Fibroblast of lung (primary cell): ENCODE results near the gene MB21D2. TPM values are rescaled to one million over a fixed set of nuclear protein-coding genes. Genes with fewer than 3 reads are reported as not detected.

Source experiments
- DNase-seq, 2 donors: peaks; one replicate each; pipeline versions ENCODE4 v3.0.0 to v3.0.0-alpha.2; 2010; ENCODE audit warnings: low read depth in 2 of 2
- H2AFZ ChIP-seq: 2 replicates; pipeline ENCODE4 v1.5.1; 2012; ENCODE audit warnings: low read length, control low read depth, inconsistent platforms
- H3K27ac ChIP-seq: 2 replicates; pipeline ENCODE4 v1.5.1; 2011; ENCODE audit warnings: low read length, control low read depth; ENCODE audit not compliant: insufficient read depth
- H3K27me3 ChIP-seq: 2 replicates; pipeline ENCODE4 v1.5.1; 2011; ENCODE audit warnings: mild to moderate bottlenecking, low read length; ENCODE audit not compliant: control insufficient read depth, insufficient read depth
- H3K36me3 ChIP-seq: 2 replicates; pipeline ENCODE4 v1.5.1; 2011; ENCODE audit warnings: low read length; ENCODE audit not compliant: control insufficient read depth, insufficient read depth
- H3K4me1 ChIP-seq: 2 replicates; pipeline ENCODE4 v1.5.1; 2011; ENCODE audit warnings: low read length; ENCODE audit not compliant: control insufficient read depth, insufficient read depth; ENCODE audit errors: extremely low read depth
- H3K4me2 ChIP-seq: 2 replicates; pipeline ENCODE4 v1.5.1; 2011; ENCODE audit warnings: low read length, control low read depth; ENCODE audit not compliant: insufficient read depth; ENCODE audit errors: extremely low read depth
- H3K4me3 ChIP-seq, 4 experiments: fragments of 200-600 bp in 1 of 4; sonication (generic) in 1 of 4; replicated peaks in 1 of 4; 2 replicates each; pipeline ENCODE4 v1.5.1; 2011 to 2016; ENCODE audit warnings: low read length in 4 of 4, low read depth in 3 of 4, mild to moderate bottlenecking in 3 of 4, control low read depth in 2 of 4, inconsistent platforms in 1 of 4, mixed read lengths in 1 of 4; ENCODE audit not compliant: insufficient read depth in 1 of 4; ENCODE audit errors: control extremely low read depth in 1 of 4
- H3K79me2 ChIP-seq: 2 replicates; pipeline ENCODE4 v1.5.1; 2012; ENCODE audit warnings: mild to moderate bottlenecking, low read length, inconsistent platforms; ENCODE audit not compliant: control insufficient read depth, insufficient read depth
- H3K9ac ChIP-seq: 2 replicates; pipeline ENCODE4 v1.5.1; 2011; ENCODE audit warnings: mild to moderate bottlenecking, low read length, control low read depth; ENCODE audit not compliant: insufficient read depth
- H3K9me3 ChIP-seq: 2 replicates; pipeline ENCODE4 v1.5.1; 2012; ENCODE audit warnings: low read depth, low read length; ENCODE audit not compliant: control insufficient read depth, insufficient read depth
- H4K20me1 ChIP-seq: 2 replicates; pipeline ENCODE4 v1.5.1; 2011; ENCODE audit warnings: low read length; ENCODE audit not compliant: control insufficient read depth, insufficient read depth; ENCODE audit errors: extremely low read depth
- CTCF ChIP-seq, 2 donors: IDR thresholded peaks in 1 of 2; conservative IDR thresholded peaks in 1 of 2; 1 replicate in 1 of 2; 2 replicates in 1 of 2; pipeline ENCODE4 v1.5.1; 2011 to 2012; ENCODE audit warnings: low read length in 2 of 2, control low read depth in 1 of 2, inconsistent platforms in 1 of 2, low read depth in 1 of 2, mild to moderate bottlenecking in 1 of 2
- EZH2 ChIP-seq: IDR thresholded peaks from 2 replicates; pipeline ENCODE4 v1.5.1; 2012; ENCODE audit warnings: low read length, control low read depth, mild to moderate bottlenecking; ENCODE audit errors: missing control alignments
- polyA plus RNA-seq, 2 donors: library from polyadenylated mRNA; depleted of rRNA in 1 of 2; stranded (reverse) in 1 of 2; unstranded in 1 of 2; fragments of >200 nt; gene quantifications; 2 replicates each; pipeline ENCODE4 v1.2.1, GENCODE V29; 2011 to 2012; ENCODE audit warnings: missing spikeins in 1 of 2
- total RNA-seq: library from RNA; depleted of rRNA; stranded (reverse); fragments of >200 nt; gene quantifications from 2 replicates; pipeline ENCODE4 v1.2.1, GENCODE V29; 2014

Gene MB21D2
- total and polyA plus RNA-seq, 2 donors (not counting 1 experiment from before 2014, with no cell fraction given) = 3.5 to 11.4 TPM

- no peak for DNase-seq
- Histone ChIP-seq H3K4me1 (peaks cover 8% of the 10 kb centered on the region), H3K79me2 (peaks cover 57% of the 10 kb centered on the region), H3K4me3 (no peak overlapping the region), H3K27me3 (no peaks in the 10 kb centered on the region), H3K9ac (no peak overlapping the region), H3K4me2 (no peak overlapping the region), H3K9me3 (no peaks in the 10 kb centered on the region), H3K27ac (no peak overlapping the region), H3K36me3 (no peaks in the 10 kb centered on the region), H2AFZ (no peak overlapping the region), H4K20me1 (no peaks in the 10 kb centered on the region)
- TF ChIP-seq EZH2 = no peak
- no peak for TF ChIP-seq CTCF (conservative IDR thresholded peaks at IDR 0.05 in 1 of 2, IDR thresholded peaks at IDR 0.05 in 1 of 2; ENCODE audit: low read depth in 1 of 2, low read length in 2 of 2)
Observed at GRCh38 chr3:192894676-192895075, 23.0 kb downstream of the MB21D2 start.

DNA sequence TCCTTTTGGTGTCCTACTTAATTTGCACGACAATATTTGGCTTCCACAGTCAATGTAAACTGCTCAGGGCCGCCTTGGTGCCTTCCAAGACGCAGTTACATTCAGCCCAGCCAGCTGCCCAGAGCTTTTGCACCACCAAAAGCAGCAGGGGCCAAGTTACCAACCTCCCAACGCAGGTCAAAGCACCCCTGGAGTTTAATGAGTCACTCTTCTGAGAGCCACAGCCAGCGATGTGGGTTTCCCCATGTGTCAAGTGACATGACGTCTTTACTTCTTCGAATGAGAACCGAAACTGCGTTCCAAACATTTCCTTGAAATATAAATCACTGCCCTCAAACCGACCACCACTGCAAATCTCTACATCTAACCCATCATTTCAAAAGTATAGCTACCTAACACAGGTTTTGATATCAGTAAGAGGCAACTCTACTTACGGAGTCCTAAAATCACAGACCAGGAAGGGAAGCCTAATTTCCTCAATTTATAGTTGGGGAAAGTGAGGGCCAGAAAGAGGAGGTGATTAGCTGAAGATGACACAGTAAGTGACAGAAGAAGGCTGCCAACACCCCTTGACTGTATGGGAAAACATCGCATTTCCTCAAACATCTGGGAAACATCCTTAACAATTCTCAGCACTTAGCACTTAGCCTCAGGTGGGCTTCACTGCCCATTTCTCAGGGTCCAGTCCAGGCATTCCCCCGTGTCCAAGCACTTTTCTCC is 24.5 kb downstream of the MB21D2 start:
- Histone ChIP-seq H3K9ac (peak overlapping the region; percentile 58), H3K36me3 (no peaks in the 10 kb centered on the region), H3K27me3 (no peaks in the 10 kb centered on the region), H3K79me2 (peaks cover 49% of the 10 kb centered on the region), H3K27ac (peak overlapping the region; percentile 75), H2AFZ (no peak overlapping the region), H3K4me2 (peak overlapping the region; percentile 70), H3K9me3 (no peaks in the 10 kb centered on the region), H3K4me3 (peak overlapping the region in 2 of 4 experiments; percentile 18 to 40), H4K20me1 (no peaks in the 10 kb centered on the region), H3K4me1 (peaks cover 15% of the 10 kb centered on the region)
- TF ChIP-seq CTCF (conservative IDR thresholded peaks at IDR 0.05 in 1 of 2, IDR thresholded peaks at IDR 0.05 in 1 of 2; ENCODE audit: low read depth in 1 of 2, low read length in 2 of 2) (no peak), EZH2 (no peak)
- DNase-seq = peak; percentile 92 to 98

GRCh38 chr3:192890347-192891335 is 27.0 kb downstream of the MB21D2 start:
- H4K20me1 ChIP-seq = no peaks in the 10 kb centered on the region
- DNase-seq = no peak
- H3K79me2 ChIP-seq = peaks cover 45% of the 10 kb centered on the region
- H3K36me3 ChIP-seq = no peaks in the 10 kb centered on the region
- no peak overlapping the region for H2AFZ ChIP-seq
- H3K9ac ChIP-seq = no peak overlapping the region
- no peak for TF ChIP-seq CTCF (conservative IDR thresholded peaks at IDR 0.05 in 1 of 2, IDR thresholded peaks at IDR 0.05 in 1 of 2; ENCODE audit: low read depth in 1 of 2, low read length in 2 of 2)
- H3K9me3 ChIP-seq = no peaks in the 10 kb centered on the region
- no peak overlapping the region for H3K4me2 ChIP-seq
- no peak overlapping the region for H3K4me3 ChIP-seq
- no peak overlapping the region for H3K27ac ChIP-seq
- H3K4me1 ChIP-seq = peaks cover 24% of the 10 kb centered on the region
- no peaks in the 10 kb centered on the region for H3K27me3 ChIP-seq
